HG03439 (cell line): Measurements from ENCODE around the gene CEP112.
A peak's percentile ranks its signal among the peaks of the same experiment; 100 is the strongest.

Experiments
- ATAC-seq: cut with Tn5 transposase; IDR thresholded peaks from one replicate; pipeline ENCODE4 v1.9.1; 2021; ENCODE audit warnings: mild to moderate bottlenecking, moderate library complexity; ENCODE audit not compliant: unreplicated experiment

Gene CEP112

GRCh38 chr17:65895969-65896368 lies 296.0 kb downstream of the CEP112 start:
- ATAC-seq, result no peak

- no peak for ATAC-seq
Measured at GRCh38 chr17:65893692-65894279, 298.1 kb downstream of the CEP112 start.

GRCh38 chr17:65892912-65893377 lies 299.0 kb downstream of the CEP112 start:
- ATAC-seq, result peak; percentile 73

GRCh38 chr17:65891231-65891735 lies 300.6 kb downstream of the CEP112 start:
- ATAC-seq, result no peak

- no peak for ATAC-seq
Measured at GRCh38 chr17:65888649-65889048, 303.3 kb downstream of the CEP112 start.

GRCh38 chr17:65886315-65887245 lies 305.4 kb downstream of the CEP112 start:
- ATAC-seq, result no peak

GRCh38 chr17:65885541-65886312 lies 306.2 kb downstream of the CEP112 start:
- ATAC-seq, result no peak

- ATAC-seq, result no peak
Measured at GRCh38 chr17:65876985-65877384, 314.9 kb downstream of the CEP112 start.

- ATAC-seq, result no peak
Measured at GRCh38 chr17:65868881-65869280, 323.1 kb downstream of the CEP112 start.

GRCh38 chr17:65867014-65867413 lies 324.9 kb downstream of the CEP112 start:
- no peak for ATAC-seq

GRCh38 chr17:65865715-65866425 lies 326.1 kb downstream of the CEP112 start:
- no peak for ATAC-seq

- ATAC-seq, result no peak
Measured at GRCh38 chr17:65864394-65864793, 327.5 kb downstream of the CEP112 start.

GRCh38 chr17:65857718-65858117 lies 334.2 kb downstream of the CEP112 start:
- no peak for ATAC-seq

GRCh38 chr17:65856865-65857264 lies 335.1 kb downstream of the CEP112 start:
- no peak for ATAC-seq

GRCh38 chr17:65855675-65856074 lies 336.3 kb downstream of the CEP112 start:
- no peak for ATAC-seq

- no peak for ATAC-seq
Measured at GRCh38 chr17:65855245-65855644, 336.7 kb downstream of the CEP112 start.

- ATAC-seq, result no peak
Measured at GRCh38 chr17:65853816-65854215, 338.1 kb downstream of the CEP112 start.

- ATAC-seq, result no peak
Measured at GRCh38 chr17:65852911-65853310, 339.0 kb downstream of the CEP112 start.

- no peak for ATAC-seq
Measured at GRCh38 chr17:65851965-65852736, 339.8 kb downstream of the CEP112 start.

- peak; percentile 71 for ATAC-seq
Measured at GRCh38 chr17:65850486-65850885, 341.4 kb downstream of the CEP112 start.
